HG03064 (cell line): ENCODE measurements around the gene GNG4.
"Not testable (repeated sequence)": the region's sequence is repeated elsewhere in the genome, so short reads cannot be mapped to it uniquely, and the experiment has no call there.

Experiments
- ATAC-seq: cut with Tn5 transposase; IDR thresholded peaks from one replicate; pipeline ENCODE4 v1.9.1; 2021; ENCODE audit warnings: low read depth; ENCODE audit not compliant: unreplicated experiment

The GNG4 gene

GRCh38 chr1:235546369-235547155 lies 103.0 kb downstream of the GNG4 start:
- not testable (repeated sequence) for ATAC-seq

- no peak for ATAC-seq
Measured at GRCh38 chr1:235545292-235545930, 104.2 kb downstream of the GNG4 start.

GRCh38 chr1:235542845-235543244 lies 106.7 kb downstream of the GNG4 start:
- ATAC-seq, result not testable (repeated sequence)

GRCh38 chr1:235533476-235534168 lies 116.0 kb downstream of the GNG4 start:
- ATAC-seq, result no peak

GRCh38 chr1:235532360-235532759 lies 117.2 kb downstream of the GNG4 start:
- ATAC-seq, result no peak

- no peak for ATAC-seq
Measured at GRCh38 chr1:235527196-235527814, 122.3 kb downstream of the GNG4 start.

GRCh38 chr1:235525314-235525713 lies 124.3 kb downstream of the GNG4 start:
- no peak for ATAC-seq

GRCh38 chr1:235516862-235517446 lies 132.6 kb downstream of the GNG4 start:
- no peak for ATAC-seq

GRCh38 chr1:235515844-235516512 lies 133.6 kb downstream of the GNG4 start:
- ATAC-seq, result no peak

GRCh38 chr1:235513495-235514366 lies 135.9 kb downstream of the GNG4 start:
- no peak for ATAC-seq

GRCh38 chr1:235511470-235512240 lies 137.9 kb downstream of the GNG4 start:
- no peak for ATAC-seq

- ATAC-seq, result no peak
Measured at GRCh38 chr1:235510823-235511222, 138.8 kb downstream of the GNG4 start.

GRCh38 chr1:235507623-235508022 lies 142.0 kb downstream of the GNG4 start:
- ATAC-seq, result no peak

GRCh38 chr1:235504494-235505222 lies 144.9 kb downstream of the GNG4 start:
- peak; percentile 76 for ATAC-seq

GRCh38 chr1:235504122-235504493 lies 145.5 kb downstream of the GNG4 start, which contains the start of gene B3GALNT2:
Gene B3GALNT2 (minus strand): TSS chr1:235504452. CDS start chr1:235504252, 200 bp downstream.
- ATAC-seq, result peak; percentile 41

GRCh38 chr1:235503403-235504121 lies 146.0 kb downstream of the GNG4 start:
- ATAC-seq, result peak; percentile 14
